ENCODE measurements around the gene PTPRK.

Gene PTPRK

GRCh38 chr6:128179876-128180438 is 340.4 kb downstream of the PTPRK start:
- DNase-seq (ENCODE audit: low read depth): no peak

DNA sequence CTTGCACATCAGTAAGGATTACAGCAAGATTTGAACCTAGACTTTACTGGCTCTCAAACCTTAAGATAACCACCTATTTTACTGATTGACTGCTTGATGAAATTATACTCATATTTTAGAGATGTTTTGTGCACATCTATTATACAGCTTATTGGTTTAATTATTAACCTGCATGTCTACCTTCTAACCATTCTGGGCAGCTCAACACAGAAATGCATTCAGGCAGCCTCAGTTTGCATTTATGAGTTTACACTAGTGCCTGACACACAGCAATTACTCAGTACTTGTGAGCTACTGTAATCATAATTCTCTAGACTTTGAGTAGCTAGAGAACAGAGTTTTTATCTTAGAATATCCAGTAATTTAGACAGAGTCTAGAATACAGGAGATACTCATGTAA is 345.7 kb downstream of the PTPRK start:
- no peak for DNase-seq (ENCODE audit: low read depth)

DNA sequence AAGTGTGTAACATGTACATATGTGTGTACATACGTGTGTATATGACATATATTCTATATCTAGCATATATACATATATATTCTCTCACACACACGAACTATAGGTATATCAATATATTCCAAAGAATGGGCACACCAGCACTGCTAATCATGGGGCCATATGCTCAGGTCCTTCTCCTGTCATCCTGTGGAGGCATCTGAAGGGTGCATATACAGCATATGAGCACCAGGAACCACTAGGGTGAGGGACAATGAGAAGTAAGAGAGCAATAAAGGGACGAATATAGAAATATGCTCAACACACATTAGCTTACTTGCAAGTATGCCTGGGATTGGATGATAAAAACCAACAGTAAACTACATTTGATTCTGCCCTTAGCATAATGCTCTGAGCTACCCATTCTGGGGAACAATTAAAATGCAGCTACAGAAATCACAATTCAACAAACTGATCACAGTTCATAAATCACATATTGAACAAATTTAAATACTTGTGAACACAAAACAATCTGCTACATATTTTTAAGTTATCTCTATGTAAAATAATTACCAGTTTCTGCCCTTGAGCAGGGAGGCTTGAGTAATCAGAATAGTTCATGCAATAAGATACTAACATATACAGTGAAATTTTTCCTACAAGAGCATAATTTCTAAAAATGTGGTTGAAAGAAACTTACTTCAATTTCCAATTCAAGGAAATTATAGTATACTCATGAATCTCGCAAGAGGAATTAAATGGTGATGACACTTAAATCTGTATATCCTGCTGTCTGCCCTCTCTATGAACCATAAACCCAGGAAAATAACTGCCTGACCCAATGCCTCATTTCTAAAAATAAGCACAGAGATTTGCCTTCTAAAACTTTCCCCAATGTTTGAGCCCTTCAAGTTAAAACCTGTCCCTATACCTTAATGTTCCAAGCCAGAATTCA is 347.4 kb downstream of the PTPRK start:
- DNase-seq (ENCODE audit: low read depth): no peak

GRCh38 chr6:128172081-128172480 is 348.3 kb downstream of the PTPRK start:
- DNase-seq (ENCODE audit: low read depth): no peak

GRCh38 chr6:128171182-128171581 is 349.2 kb downstream of the PTPRK start:
- no peak for DNase-seq (ENCODE audit: low read depth)

- DNase-seq (ENCODE audit: low read depth): no peak
Observed at GRCh38 chr6:128168244-128168643, 352.2 kb downstream of the PTPRK start.

DNA sequence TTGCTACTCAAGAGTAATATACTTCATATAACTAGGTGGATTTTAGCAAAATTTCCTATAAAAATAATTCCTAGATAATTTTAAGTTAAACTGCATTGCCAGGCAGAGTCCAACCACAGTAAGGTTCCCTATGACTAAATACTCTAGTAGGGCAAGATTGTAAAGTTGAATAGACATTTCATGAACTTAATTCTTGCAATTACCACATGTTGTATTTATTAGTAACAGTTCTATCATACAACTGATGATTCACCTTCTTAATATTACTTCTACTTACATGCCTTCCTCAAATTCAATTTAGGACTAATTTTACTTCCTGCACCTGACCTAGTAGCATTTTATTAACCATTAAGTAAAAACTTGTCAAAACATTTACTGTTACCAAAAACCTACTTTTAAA is 352.8 kb downstream of the PTPRK start:
- no peak for DNase-seq (ENCODE audit: low read depth)

GRCh38 chr6:128164254-128164653 is 356.1 kb downstream of the PTPRK start:
- DNase-seq (ENCODE audit: low read depth): no peak

DNA sequence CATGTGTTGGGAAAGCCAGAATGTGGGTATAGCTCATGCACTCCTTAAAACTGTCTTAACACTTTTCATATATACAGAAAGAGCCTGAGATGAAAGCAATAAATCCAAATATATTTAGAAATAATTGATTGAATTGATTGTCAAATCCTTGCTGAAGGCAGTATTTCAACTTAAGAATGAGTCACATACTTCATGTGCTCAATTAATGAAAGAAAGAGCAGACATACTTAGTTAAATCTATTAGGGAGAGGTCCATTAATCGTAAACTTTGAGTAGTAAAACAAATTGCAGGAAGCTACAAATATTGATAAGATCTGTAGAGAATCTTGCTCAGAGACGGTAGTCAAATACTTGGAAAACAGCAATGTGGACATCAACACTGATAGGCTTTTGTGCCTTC is 358.0 kb downstream of the PTPRK start:
- no peak for DNase-seq (ENCODE audit: low read depth)

GRCh38 chr6:128161839-128162238 is 358.6 kb downstream of the PTPRK start:
- DNase-seq (ENCODE audit: low read depth): no peak

- DNase-seq (ENCODE audit: low read depth): no peak
Observed at GRCh38 chr6:128161263-128161662, 359.1 kb downstream of the PTPRK start.

DNA sequence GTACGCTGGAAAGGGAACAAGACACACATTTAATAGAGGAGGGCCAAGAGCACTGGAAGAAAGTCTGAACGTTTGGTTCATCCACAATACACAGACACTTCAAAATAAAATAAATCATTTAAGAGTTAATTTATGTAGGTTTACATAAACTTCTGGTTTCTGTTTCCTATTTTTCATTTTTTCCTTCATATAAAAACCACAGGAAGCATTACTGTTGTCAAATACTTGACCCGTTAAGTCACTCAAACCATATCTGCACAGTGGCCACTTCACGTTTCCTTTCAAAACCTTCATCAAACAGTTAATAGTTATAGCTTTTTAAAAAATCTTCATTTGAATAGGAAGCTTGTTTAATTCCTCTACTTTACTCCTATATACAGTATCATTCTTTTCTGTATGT is 361.9 kb downstream of the PTPRK start:
- no peak for DNase-seq (ENCODE audit: low read depth)

DNA sequence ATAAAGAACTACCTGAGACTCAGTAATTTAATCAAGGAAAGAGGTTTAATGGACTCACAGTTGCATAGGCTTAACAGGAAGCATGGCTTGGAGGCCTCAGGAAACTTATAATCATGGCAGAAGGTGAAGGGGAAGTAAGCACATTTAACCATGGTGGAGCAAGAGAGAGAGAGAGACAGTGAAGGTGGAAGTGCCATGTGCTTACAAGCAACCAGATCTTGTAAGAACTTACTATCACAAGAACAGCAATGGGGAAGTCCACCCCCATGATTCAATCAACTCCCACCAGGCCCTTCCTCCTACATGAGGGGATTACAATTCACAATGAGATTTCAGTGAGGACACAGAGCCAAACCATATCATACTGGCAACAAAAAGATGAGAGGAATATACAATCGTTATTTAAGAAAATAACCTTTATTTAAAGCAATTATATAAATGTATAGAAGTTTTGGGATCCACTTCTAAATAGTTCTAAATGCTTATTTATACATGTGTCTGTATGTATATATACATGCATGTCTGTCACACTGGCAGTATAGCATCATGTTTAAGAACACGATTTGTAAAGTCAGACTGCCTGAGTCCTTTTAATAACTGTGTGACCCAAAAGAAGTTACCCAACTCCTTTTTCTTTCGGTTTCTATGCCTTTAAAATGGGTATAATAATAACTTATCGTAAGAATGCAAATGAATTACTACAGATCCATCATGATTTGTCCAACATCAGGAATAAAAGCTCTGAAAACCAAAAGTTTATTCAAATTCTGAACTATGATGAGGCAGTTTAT is 363.9 kb downstream of the PTPRK start:
- DNase-seq (ENCODE audit: low read depth): no peak

DNA sequence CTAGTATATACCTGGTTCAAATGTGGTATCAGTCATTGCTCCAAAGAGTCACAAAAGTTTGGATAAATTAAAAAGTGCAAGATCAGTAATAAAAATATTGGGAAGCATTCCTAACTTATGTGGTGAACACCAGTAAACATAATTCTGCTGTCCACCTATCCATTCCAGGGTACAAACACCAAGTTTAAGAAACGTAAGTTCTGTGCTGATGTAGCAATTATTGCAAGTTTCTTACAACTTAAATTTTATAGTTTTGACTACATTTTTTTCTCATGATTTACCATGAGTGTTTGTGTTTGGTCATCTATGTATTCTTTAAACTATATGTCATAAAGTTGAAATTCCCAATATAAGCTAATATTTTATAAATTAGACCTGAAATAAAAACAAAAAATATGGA is 364.6 kb downstream of the PTPRK start:
- no peak for DNase-seq (ENCODE audit: low read depth)

- DNase-seq (ENCODE audit: low read depth): no peak
Observed at GRCh38 chr6:128152551-128152950, 367.8 kb downstream of the PTPRK start.

GRCh38 chr6:128150376-128150775 is 370.0 kb downstream of the PTPRK start:
- DNase-seq (ENCODE audit: low read depth): no peak

DNA sequence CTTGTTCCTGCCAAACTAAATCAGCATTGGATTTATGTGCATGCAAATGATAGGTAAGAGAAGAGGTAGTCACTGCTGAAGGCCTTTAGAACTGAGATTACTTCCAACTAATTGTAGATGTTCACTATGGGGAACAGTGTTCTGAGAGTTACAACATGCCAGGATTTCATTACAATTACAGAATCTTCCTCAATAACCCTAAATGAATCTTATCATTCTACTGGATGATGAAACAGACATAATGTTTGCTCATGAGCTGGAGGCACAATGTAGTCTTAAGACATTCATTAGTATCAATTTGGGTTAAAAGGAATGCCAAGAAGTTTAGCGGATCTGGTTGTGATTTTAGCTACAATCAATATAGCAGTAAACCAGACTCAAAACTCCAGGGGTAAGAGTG is 370.6 kb downstream of the PTPRK start:
- DNase-seq (ENCODE audit: low read depth): no peak

DNA sequence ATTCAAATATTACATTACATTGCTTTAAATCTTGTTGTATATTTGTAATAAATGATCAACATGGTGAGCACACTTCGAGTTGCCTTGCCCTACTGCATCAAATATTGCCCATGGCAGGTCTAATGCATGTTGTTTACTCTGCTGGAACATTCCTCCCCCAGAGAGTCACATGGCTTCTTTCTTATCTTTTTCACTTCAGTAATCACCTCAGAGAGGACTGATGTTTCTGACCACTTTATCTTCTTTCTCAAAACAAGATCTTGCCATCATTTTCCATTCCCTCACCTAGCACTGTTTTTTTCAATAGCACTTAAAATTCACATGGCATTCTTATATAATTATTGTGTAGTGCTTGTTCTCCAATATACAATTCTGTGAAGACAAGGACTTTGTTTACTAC is 376.1 kb downstream of the PTPRK start:
- no peak for DNase-seq (ENCODE audit: low read depth)

GRCh38 chr6:128141932-128142331 is 378.5 kb downstream of the PTPRK start:
- DNase-seq (ENCODE audit: low read depth): no peak

DNA sequence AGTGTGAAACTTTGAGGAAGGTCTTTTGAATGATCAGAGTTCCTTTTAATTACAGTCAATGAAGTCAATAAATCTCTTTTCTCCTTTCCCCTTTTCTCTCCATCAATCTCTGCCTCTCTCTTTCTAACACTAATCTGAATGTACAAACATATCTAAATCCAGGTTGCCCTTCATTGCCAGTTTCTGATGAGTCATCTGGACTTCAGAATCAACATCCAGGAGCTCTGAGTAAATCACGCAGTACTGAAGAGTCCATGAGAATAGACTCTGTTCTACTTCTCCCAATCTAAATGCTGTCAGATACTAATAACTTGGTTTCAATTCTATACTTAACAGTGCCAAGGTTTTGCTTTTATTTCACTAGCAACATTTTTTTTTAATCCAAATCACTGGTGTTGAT is 380.9 kb downstream of the PTPRK start:
- no peak for DNase-seq (ENCODE audit: low read depth)

GRCh38 chr6:128138694-128139093 is 381.7 kb downstream of the PTPRK start:
- DNase-seq (ENCODE audit: low read depth): no peak

DNA sequence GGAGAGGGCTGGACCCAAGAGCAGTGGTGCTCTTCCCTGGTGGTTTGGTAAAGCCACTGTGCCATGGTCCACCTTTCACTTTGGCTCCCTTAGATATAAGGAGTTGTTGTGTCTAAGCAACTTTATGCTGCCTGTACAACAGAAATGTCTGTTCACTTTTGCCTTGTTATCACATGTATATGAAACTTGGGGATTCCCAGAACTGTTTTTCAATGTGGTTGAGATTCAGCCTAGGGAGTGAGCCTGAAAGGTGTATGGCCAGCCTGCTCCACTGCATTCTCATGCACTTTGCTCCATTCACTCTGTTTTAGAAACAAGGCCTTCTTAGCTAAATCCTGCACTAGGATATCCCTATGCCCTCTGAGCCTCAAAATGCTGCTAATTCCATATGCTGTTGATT is 385.1 kb downstream of the PTPRK start:
- no peak for DNase-seq (ENCODE audit: low read depth)

- no peak for DNase-seq (ENCODE audit: low read depth)
Observed at GRCh38 chr6:128131566-128131965, 388.8 kb downstream of the PTPRK start.

All from fibroblast of the conjunctiva (primary cell).